Caki2 (cell line): Measurements from ENCODE around the gene RBMS1. TPM values are rescaled to one million over a fixed set of nuclear protein-coding genes. Genes with fewer than 3 reads are reported as not detected.

Experiments used
- DNase-seq: peaks from one replicate; pipeline ENCODE4 v3.0.0-alpha.2; 2015; ENCODE audit warnings: low read depth
- in situ Hi-C: cut with HindIII; loops from 2 replicates; pipeline ENCODE4 v1.10.0; 2016; ENCODE audit warnings: low sequenced_read_pairs, low pct_unique_long_range_greater_than_20kb, mixed read lengths
- total RNA-seq: library from RNA; depleted of rRNA; stranded (reverse); fragments of >200 nt; shearing (Covaris generic); gene quantifications from 2 replicates; pipeline ENCODE4 v1.2.3, GENCODE V29; 2014; ENCODE audit warnings: low replicate concordance

Gene RBMS1
- total RNA-seq, 1 experiment from 2014 or later = 79.7 TPM

- in situ Hi-C loops = no loop called here
- DNase-seq = no peak
These were observed 18.5 kb downstream of the RBMS1 start for GRCh38 chr2:160474891-160475787.

DNA sequence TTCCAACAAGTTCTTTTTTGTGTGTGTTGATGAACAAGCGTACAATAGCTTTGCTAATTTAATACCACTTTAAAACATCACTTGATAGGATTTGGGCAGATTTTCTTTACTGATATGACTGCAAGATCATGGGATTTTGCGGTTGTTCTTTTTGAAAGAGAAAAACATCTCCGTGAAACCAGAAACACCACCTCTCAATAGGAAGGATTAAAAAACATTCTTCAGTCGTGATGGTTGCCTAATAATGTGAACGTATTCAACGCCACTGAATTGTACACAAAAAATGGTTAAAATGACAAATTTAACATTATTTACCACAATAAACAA is 19.3 kb downstream of the RBMS1 start:
- in situ Hi-C loops = no loop called here
- DNase-seq = no peak

DNA sequence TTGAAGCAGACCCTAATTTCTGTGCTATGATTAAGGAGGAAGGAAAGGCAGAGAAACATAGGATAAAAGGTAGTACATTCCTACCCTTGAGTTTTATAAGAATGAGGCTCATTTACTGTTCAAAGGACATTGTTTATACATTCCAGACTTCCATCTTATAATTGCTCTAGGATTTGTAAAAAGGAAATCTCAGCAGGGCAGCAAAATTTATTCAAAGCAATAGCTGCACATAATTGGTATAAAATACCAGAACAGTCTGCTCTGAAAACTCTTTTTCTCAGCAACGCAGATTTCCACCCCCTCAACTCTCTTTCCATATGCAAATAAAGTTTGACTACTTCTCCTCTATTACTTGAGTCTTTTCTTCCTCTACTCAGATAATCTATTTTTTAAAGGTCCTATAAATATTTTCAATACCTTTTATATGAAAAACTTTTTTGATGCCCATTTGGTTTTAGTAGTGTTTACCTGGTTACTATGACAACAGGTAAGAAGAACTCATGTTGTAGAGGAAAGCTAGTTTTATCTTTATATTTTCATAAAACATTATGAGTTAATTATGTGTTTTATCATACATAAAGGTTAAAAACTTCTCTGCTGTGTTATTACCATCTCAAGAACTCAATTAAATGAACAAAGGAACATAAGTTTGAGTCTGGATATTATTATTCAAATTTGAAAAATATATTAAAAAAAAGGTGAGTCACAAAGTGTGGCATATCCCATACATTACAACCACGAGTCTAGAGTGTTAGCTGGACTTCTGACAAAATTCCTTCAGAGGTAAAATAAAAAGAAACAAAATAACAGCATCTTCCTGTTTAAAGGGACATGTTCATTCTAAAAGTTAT is 19.9 kb downstream of the RBMS1 start:
- DNase-seq = no peak
- in situ Hi-C loops = no loop called here

DNA sequence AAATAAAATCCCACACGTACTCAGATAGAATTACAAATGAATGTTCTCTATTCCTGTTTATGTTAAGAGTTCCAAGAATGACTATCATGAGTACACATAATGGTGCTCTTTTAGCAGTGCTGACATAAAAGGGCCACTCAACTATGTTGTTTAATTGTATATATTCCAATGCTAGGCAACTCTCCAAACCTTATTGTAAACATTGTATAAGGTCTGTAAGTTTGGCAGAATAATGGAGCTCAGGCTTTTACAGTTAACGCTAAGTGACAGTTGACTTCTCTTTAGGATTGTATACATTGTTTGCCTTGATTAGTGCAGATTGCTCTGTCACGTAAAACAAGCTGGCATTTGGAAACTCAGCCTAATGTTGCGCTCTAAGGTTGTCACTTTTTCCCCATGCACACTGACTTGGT is 20.8 kb downstream of the RBMS1 start:
- DNase-seq = no peak
- in situ Hi-C loops = no loop called here

DNA sequence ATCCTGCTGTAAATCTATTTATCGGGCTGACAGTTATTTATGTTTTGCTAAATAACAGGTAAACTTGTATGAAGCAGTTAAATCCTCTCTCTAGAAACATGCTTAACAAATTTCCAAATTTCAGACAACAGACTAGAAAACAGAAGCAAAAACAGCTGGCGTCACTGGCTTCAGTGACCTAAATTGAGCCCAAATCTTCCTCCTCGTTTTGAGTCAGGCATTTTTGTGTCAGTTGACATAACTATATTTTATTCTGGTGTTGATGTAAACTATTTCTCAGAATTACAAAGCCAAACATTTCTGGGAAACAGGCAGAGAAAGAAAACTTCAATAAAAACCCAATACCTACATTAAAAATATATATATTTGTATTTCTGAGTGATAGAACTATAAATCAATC is 21.7 kb downstream of the RBMS1 start:
- DNase-seq = no peak
- in situ Hi-C loops = no loop called here

- no peak for DNase-seq
- in situ Hi-C loops = no loop called here
These were observed 23.9 kb downstream of the RBMS1 start for GRCh38 chr2:160469621-160470204.

- in situ Hi-C loops = no loop called here
- no peak for DNase-seq
These were observed 24.4 kb downstream of the RBMS1 start for GRCh38 chr2:160469164-160469563.

GRCh38 chr2:160467086-160467485 is 26.5 kb downstream of the RBMS1 start:
- in situ Hi-C loops = no loop called here
- DNase-seq = no peak

- DNase-seq = no peak
- in situ Hi-C loops = no loop called here
These were observed 28.2 kb downstream of the RBMS1 start for GRCh38 chr2:160465406-160465805.

- in situ Hi-C loops = no loop called here
- no peak for DNase-seq
These were observed 28.6 kb downstream of the RBMS1 start for GRCh38 chr2:160465002-160465401.

GRCh38 chr2:160464017-160464416 is 29.6 kb downstream of the RBMS1 start:
- in situ Hi-C loops = no loop called here
- DNase-seq = no peak

DNA sequence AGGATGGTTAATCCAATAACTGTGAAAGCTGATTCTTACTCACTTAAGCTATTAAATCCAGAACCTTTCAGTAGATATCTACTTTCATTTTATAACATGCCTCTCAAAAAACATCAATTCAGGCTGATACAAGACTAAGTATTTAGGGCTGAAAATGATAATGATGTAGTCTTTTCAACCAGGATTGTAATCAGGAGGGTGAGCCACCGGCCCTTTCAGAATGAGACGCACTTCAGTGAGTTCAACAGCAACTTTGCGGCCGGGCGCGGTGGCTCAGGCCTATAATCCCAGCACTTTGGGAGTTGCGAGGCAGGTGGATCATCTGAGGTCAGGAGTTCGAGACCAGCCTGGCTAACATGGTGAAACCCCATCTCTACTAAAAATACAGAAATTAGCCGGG is 30.4 kb downstream of the RBMS1 start:
- in situ Hi-C loops = no loop called here
- DNase-seq = no peak

DNA sequence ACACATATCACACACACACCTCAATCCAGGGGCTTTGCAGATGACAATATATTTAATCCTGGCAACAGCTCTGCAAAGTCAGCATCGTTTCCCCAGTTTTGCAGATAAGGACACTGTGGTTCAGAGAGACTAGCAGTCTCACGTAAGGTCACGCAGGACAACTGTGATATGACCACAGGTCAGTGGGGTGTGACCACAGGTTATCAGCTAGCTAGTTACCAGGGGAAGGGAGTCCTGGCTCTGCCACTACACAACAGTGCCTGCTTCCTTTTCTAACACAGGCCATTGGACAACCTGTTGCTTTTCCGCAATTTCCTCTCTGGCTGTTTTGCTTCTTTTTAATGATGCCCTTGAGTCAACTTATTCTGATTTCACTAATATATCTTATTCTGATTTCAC is 33.3 kb downstream of the RBMS1 start:
- DNase-seq = no peak
- in situ Hi-C loops = no loop called here

DNA sequence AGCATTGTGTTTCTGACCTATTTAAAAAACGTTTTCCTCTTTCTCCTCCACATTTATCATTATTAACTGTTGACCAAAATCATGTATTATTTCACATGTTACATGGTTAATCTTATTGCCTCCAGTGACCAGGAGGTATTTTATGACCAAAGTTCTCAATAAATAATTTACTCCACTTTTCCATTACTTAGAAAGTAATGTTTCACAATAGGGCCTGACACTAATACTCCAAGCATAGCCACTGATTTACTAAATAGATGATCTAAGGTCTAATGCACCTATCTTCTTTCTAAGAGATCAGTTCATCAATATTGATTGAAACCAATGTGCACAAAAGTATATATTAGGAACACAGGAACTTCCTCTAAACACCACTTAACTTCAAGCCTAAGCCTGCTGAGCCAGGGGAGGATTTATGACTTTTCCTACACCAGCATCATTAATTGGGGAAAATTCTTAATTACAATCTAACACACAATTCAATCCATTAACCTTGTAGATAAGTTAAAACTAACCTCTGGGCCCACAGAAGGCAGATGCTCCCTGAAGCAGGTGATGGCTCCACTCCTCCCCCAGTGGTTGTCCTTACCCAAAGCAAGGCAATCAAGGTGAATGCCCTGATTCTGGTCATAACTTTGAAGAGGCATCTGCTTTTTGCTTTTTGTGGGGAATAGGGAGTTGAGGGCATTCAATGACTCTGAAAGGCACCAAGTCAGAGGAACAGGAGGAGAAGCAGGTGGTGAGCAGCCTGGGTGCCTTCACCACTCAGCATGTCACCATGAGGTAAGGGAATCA is 33.9 kb downstream of the RBMS1 start:
- in situ Hi-C loops = no loop called here
- no peak for DNase-seq

- in situ Hi-C loops = no loop called here
- no peak for DNase-seq
These were observed 34.7 kb downstream of the RBMS1 start for GRCh38 chr2:160458718-160459453.

GRCh38 chr2:160457588-160457987 is 36.0 kb downstream of the RBMS1 start:
- in situ Hi-C loops = no loop called here
- no peak for DNase-seq

- DNase-seq = no peak
- in situ Hi-C loops = no loop called here
These were observed 39.4 kb downstream of the RBMS1 start for GRCh38 chr2:160454070-160454797.
